Keratinocyte (primary cell): ENCODE measurements around the gene ARHGDIA.

Experiments used
- EZH2 ChIP-seq: IDR thresholded peaks from one replicate; pipeline ENCODE4 v1.6.1; 2012; ENCODE audit warnings: inconsistent platforms, mild to moderate bottlenecking, low read length, moderate library complexity
- TF ChIP-seq, protein P1 (sequence below), 3 experiments: IDR thresholded peaks in 1 of 3; conservative IDR thresholded peaks in 1 of 3; optimal IDR thresholded peaks in 1 of 3; 2 replicates in 2 of 3; 3 replicates in 1 of 3; pipeline versions ENCODE3 to v1.5.1; 2011; ENCODE audit warnings: low read length in 3 of 3, mild to moderate bottlenecking in 3 of 3, moderate library complexity in 2 of 3, control low read depth in 1 of 3, inconsistent platforms in 1 of 3; ENCODE audit not compliant: insufficient read depth in 2 of 3; ENCODE audit errors: extremely low read depth in 1 of 3

DNA sequence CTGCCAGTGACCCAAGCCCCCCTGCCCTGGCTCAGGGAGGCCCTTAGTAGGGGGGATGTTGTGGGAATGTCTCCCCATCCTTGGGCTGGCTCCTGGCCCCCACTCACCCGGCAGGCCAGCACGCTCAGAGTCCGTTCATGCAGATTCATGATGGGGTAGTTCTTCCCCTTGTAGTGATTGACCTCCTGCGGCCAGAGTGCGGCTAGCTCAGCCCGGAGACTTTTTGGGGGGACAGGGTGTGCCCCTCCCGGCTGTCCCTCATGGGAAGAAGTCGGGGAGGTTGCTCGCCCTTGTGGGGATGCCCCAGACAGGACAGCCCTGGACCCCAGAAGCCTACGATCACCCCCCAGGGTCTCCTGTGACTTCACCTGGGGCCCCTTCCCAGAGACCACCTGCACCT lies 34.9 kb upstream of the ARHGDIA start:
- TF ChIP-seq, protein P1, sequence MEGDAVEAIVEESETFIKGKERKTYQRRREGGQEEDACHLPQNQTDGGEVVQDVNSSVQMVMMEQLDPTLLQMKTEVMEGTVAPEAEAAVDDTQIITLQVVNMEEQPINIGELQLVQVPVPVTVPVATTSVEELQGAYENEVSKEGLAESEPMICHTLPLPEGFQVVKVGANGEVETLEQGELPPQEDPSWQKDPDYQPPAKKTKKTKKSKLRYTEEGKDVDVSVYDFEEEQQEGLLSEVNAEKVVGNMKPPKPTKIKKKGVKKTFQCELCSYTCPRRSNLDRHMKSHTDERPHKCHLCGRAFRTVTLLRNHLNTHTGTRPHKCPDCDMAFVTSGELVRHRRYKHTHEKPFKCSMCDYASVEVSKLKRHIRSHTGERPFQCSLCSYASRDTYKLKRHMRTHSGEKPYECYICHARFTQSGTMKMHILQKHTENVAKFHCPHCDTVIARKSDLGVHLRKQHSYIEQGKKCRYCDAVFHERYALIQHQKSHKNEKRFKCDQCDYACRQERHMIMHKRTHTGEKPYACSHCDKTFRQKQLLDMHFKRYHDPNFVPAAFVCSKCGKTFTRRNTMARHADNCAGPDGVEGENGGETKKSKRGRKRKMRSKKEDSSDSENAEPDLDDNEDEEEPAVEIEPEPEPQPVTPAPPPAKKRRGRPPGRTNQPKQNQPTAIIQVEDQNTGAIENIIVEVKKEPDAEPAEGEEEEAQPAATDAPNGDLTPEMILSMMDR (optimal IDR thresholded peaks at IDR 0.05 in 1 of 3, IDR thresholded peaks at IDR 0.05 in 1 of 3, conservative IDR thresholded peaks at IDR 0.05 in 1 of 3; ENCODE audit: extremely low read depth in 1 of 3, insufficient read depth in 2 of 3, low read length in 3 of 3) = no peak
- no peak for TF ChIP-seq EZH2
